Lower lobe of right lung (tissue), 2 donors: Measurements from ENCODE around the gene PLAC1. TPM values are rescaled to one million over a fixed set of nuclear protein-coding genes. Genes with fewer than 3 reads are reported as not detected.

Experiments used
- ATAC-seq, 2 donors: fragments of 200-7000 bp; cut with Tn5 transposase; one replicate each; pipeline ENCODE4 v1.9.1; 2020 to 2022; ENCODE audit warnings: mild to moderate bottlenecking in 2 of 2, moderate library complexity in 2 of 2
- DNase-seq: peaks from one replicate; pipeline ENCODE4 v3.0.0-alpha.2; 2020
- H3K27ac ChIP-seq: fragments of 200-600 bp; one replicate; pipeline ENCODE4 v1.8.0; 2022
- H3K27me3 ChIP-seq: fragments of 200-600 bp; one replicate; pipeline ENCODE4 v1.8.0; 2022; ENCODE audit warnings: low read depth
- H3K36me3 ChIP-seq: fragments of 200-600 bp; one replicate; pipeline ENCODE4 v1.8.0; 2022; ENCODE audit warnings: mild to moderate bottlenecking
- H3K4me1 ChIP-seq: fragments of 200-600 bp; one replicate; pipeline ENCODE4 v1.8.0; 2022
- H3K4me3 ChIP-seq: fragments of 200-600 bp; one replicate; pipeline ENCODE4 v1.8.0; 2022; ENCODE audit warnings: mild to moderate bottlenecking
- H3K9me3 ChIP-seq: fragments of 200-600 bp; one replicate; pipeline ENCODE4 v1.8.0; 2022
- intact Hi-C: fragments of 100-400 bp; cut with DNase I; formaldehyde crosslinking; loops from one replicate; pipeline ENCODE4 v1.11.0; 2022
- total RNA-seq: library from RNA; stranded (reverse); fragmentation: NEBNext Ultra II Directional; extraction: Animal tissue kit (Norgen Biotek cat#: 25700); gene quantifications from one replicate; pipeline ENCODE4 v1.2.1, GENCODE V29; 2021
- TF ChIP-seq, protein P1 (sequence below): fragments of 200-600 bp; IDR thresholded peaks from one replicate; pipeline ENCODE4 v1.8.0; 2022; ENCODE audit warnings: antibody characterized with exemption, mild to moderate bottlenecking
- donor health status: DM: no; HTN: yes; CAD: no; lungs with severe emphysema.

Gene PLAC1
- total RNA-seq, 1 donor from 2014 or later: not detected

DNA sequence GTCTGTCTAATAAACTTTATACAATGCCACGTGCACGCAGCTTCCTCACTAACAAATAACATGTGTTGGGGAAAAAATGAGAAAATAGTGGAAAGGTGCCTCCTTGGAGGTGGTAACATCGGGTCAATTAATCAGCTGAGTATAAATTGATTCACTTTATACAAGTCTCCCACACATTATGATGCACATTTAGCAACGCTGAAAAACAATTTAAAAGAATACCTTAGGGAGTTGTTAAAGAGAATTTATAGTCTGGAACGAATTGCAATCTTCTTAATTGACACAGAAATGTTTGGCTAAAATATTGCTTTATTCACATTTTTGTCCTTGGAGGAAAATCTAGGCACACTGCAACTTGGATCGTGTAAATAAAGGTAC is 114.1 kb downstream of the PLAC1 start:
- H3K4me3 ChIP-seq: no peak overlapping the region
- no peak for ATAC-seq

DNA sequence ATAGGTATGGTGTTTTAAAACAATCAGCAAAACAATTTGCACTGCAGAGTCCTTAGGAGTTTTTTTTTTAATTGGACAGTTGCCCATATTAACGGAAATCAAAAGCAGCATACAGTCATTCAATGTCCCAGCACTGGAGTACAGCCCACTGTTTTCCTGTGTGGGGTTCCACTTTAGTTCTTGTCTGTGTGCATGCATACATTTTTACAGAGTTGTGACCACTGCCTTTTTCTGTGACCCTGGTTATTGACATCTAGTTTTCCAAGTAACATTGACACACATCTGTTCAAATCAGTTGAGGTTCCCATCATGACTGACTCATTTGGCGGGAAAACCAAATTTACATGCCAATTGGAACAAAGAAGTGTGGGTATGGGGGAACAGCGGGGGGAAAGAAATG is 115.0 kb downstream of the PLAC1 start:
- Histone ChIP-seq H3K4me3 (no peak overlapping the region), H3K4me1 (no peaks in the 10 kb centered on the region), H3K27me3 (peaks cover 21% of the 10 kb centered on the region), H3K9me3 (no peaks in the 10 kb centered on the region), H3K36me3 (no peaks in the 10 kb centered on the region), H3K27ac (no peak overlapping the region)
- DNase-seq: no peak
- intact Hi-C loops: no loop called here
- ATAC-seq: no peak
- TF ChIP-seq, protein P1, sequence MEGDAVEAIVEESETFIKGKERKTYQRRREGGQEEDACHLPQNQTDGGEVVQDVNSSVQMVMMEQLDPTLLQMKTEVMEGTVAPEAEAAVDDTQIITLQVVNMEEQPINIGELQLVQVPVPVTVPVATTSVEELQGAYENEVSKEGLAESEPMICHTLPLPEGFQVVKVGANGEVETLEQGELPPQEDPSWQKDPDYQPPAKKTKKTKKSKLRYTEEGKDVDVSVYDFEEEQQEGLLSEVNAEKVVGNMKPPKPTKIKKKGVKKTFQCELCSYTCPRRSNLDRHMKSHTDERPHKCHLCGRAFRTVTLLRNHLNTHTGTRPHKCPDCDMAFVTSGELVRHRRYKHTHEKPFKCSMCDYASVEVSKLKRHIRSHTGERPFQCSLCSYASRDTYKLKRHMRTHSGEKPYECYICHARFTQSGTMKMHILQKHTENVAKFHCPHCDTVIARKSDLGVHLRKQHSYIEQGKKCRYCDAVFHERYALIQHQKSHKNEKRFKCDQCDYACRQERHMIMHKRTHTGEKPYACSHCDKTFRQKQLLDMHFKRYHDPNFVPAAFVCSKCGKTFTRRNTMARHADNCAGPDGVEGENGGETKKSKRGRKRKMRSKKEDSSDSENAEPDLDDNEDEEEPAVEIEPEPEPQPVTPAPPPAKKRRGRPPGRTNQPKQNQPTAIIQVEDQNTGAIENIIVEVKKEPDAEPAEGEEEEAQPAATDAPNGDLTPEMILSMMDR: no peak

More for the DNA sequence above, 114.1 kb downstream of the PLAC1 start:
- TF ChIP-seq, protein P1: no peak
- Histone ChIP-seq H3K27me3 (peaks cover 26% of the 10 kb centered on the region), H3K36me3 (no peaks in the 10 kb centered on the region), H3K27ac (no peak overlapping the region), H3K9me3 (no peaks in the 10 kb centered on the region), H3K4me1 (no peaks in the 10 kb centered on the region)
- intact Hi-C loops: no loop called here
- DNase-seq: no peak

DNA sequence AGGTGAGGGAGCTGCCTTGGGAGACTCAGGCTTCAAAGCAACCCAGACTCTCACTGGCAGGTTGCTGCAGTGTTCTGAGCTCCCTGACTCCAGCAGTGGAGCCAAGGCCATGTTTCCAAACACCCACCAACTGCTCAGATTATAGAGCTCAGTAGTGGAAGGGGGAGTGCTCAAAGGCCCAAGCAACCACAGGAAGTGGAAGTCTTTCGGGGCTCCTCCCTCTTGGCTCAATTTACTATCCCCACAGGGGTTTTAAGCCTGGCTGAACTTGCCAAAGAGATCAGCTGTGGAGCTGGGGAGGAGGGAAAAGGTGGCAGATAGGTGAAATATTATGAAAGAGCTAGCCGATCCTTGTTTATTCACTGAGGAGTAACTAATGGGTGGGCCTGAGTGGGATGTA is 115.8 kb downstream of the PLAC1 start:
- ATAC-seq (no peak), DNase-seq (no peak)
- H3K9me3 ChIP-seq: no peaks in the 10 kb centered on the region
- H3K27me3 ChIP-seq: peaks cover 21% of the 10 kb centered on the region
- no peaks in the 10 kb centered on the region for H3K36me3 ChIP-seq
- no peak overlapping the region for H3K27ac ChIP-seq
- no peaks in the 10 kb centered on the region for H3K4me1 ChIP-seq
- H3K4me3 ChIP-seq: no peak overlapping the region
- intact Hi-C loops: no loop called here
- TF ChIP-seq, protein P1: no peak

DNA sequence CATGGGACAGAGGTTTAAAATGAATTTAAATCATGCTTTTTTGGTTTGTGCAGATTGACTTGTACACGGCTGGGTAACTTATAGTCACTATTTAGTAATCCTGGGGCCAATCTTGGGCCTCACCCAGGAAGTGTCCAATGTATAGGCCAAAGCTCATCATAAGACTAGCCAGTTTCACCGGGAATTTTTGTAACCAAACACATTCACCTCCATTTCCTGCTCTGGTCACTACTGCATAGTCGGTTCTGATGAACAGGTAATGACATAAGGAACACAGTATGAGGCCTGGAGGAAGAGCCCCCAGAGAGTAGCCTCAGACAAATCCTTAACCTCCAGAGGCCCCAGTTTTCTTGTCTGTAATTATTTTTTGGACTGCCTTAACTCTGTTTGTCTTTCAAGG is 116.4 kb downstream of the PLAC1 start:
- Histone ChIP-seq H3K4me3 (no peak overlapping the region), H3K27ac (no peak overlapping the region), H3K36me3 (no peaks in the 10 kb centered on the region), H3K4me1 (no peaks in the 10 kb centered on the region), H3K9me3 (no peaks in the 10 kb centered on the region), H3K27me3 (peaks cover 18% of the 10 kb centered on the region)
- no peak for ATAC-seq
- TF ChIP-seq, protein P1: no peak
- intact Hi-C loops: no loop called here
- no peak for DNase-seq

DNA sequence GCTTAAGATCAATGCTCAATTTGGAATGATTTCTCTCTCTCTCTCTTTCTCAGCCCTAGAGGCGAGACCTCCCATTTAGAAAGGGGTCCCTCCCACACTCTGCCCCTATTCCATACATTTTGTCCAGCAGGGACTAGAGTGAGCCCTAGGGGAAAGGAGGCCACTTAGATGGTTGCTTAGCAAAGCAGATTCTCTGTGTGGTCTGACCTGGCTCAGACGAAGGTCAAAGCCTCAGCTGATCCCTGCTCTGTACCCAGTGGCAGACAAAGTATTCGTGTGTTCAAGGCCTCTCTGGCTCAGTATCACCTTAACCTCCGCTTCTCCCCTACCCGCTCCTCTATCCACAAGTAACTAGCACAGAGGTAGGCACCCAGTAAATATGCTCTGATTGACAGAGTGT is 120.0 kb downstream of the PLAC1 start:
- no peaks in the 10 kb centered on the region for H3K36me3 ChIP-seq

More for the DNA sequence above, 120.0 kb downstream of the PLAC1 start:
- ATAC-seq: no peak
- TF ChIP-seq, protein P1: no peak
- Histone ChIP-seq H3K27me3 (no peaks in the 10 kb centered on the region), H3K4me3 (no peak overlapping the region), H3K27ac (no peak overlapping the region), H3K4me1 (no peaks in the 10 kb centered on the region), H3K9me3 (no peaks in the 10 kb centered on the region)
- DNase-seq: no peak
- intact Hi-C loops: no loop called here
